Measurements from ENCODE around the gene LCN2.
"Not testable (repeated sequence)": the region's sequence is repeated elsewhere in the genome, so short reads cannot be mapped to it uniquely, and the experiment has no call there.

The LCN2 gene

DNA sequence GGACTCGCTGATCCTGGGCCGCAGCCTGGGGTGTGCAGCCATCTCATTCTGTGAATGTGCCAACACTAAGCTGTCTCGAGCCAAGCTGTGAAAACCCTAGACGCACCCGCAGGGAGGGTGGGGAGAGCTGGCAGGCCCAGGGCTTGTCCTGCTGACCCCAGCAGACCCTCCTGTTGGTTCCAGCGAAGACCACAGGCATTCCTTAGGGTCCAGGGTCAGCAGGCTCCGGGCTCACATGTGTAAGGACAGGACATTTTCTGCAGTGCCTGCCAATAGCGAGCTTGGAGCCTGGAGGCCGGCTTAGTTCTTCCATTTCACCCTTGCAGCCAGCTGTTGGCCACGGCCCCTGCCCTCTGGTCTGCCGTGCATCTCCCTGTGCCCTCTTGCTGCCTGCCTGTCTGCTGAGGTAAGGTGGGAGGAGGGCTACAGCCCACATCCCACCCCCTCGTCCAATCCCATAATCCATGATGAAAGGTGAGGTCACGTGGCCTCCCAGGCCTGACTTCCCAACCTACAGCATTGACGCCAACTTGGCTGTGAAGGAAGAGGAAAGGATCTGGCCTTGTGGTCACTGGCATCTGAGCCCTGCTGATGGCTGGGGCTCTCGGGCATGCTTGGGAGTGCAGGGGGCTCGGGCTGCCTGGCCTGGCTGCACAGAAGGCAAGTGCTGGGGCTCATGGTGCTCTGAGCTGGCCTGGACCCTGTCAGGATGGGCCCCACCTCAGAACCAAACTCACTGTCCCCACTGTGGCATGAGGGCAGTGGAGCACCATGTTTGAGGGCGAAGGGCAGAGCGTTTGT, 41.6 kb upstream of the LCN2 start:
- H3K4me1 ChIP-seq (ENCODE audit: insufficient read depth, low read length, poor library complexity, severe bottlenecking): no peaks in the 10 kb centered on the region

DNA sequence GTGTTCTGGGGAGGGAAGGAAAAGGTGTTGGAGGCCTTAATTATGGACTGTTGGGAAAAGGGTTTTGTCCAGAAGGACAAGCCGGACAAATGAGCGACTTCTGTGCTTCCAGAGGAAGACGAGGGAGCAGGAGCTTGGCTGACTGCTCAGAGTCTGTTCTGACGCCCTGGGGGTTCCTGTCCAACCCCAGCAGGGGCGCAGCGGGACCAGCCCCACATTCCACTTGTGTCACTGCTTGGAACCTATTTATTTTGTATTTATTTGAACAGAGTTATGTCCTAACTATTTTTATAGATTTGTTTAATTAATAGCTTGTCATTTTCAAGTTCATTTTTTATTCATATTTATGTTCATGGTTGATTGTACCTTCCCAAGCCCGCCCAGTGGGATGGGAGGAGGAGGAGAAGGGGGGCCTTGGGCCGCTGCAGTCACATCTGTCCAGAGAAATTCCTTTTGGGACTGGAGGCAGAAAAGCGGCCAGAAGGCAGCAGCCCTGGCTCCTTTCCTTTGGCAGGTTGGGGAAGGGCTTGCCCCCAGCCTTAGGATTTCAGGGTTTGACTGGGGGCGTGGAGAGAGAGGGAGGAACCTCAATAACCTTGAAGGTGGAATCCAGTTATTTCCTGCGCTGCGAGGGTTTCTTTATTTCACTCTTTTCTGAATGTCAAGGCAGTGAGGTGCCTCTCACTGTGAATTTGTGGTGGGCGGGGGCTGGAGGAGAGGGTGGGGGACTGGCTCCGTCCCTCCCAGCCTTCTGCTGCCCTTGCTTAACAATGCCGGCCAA, 40.8 kb upstream of the LCN2 start:
- Histone ChIP-seq H3K27me3 (ENCODE audit: insufficient read depth, low read length, poor library complexity, severe bottlenecking) (no peaks in the 10 kb centered on the region), H3K4me2 (ENCODE audit: low read depth, low read length, poor library complexity, severe bottlenecking) (no peak overlapping the region), H3K4me1 (ENCODE audit: insufficient read depth, low read length, poor library complexity, severe bottlenecking) (no peaks in the 10 kb centered on the region), H3F3A (ENCODE audit: low read depth) (no peaks in the 10 kb centered on the region), H4K20me1 (ENCODE audit: insufficient read depth, low read length, poor library complexity, severe bottlenecking) (no peaks in the 10 kb centered on the region), H3K4me3 (ENCODE audit: low read length, poor library complexity, severe bottlenecking) (no peak overlapping the region), H2AFZ (ENCODE audit: low read length) (no peak overlapping the region), H3K9me2 (replicated peaks; ENCODE audit: low read depth, low read length) (no peaks in the 10 kb centered on the region), H3K79me2 (ENCODE audit: insufficient read depth, low read length) (no peaks in the 10 kb centered on the region), H3K9me3 (ENCODE audit: insufficient read depth, low read depth, low read length) (no peaks in the 10 kb centered on the region), H3K9ac (ENCODE audit: low read depth, low read length, poor library complexity, severe bottlenecking) (no peak overlapping the region), H3K36me3 (ENCODE audit: insufficient read depth, low read length) (peaks cover 53% of the 10 kb centered on the region; the same call in 1 of the 2 replicates)
- TF ChIP-seq, protein P1, sequence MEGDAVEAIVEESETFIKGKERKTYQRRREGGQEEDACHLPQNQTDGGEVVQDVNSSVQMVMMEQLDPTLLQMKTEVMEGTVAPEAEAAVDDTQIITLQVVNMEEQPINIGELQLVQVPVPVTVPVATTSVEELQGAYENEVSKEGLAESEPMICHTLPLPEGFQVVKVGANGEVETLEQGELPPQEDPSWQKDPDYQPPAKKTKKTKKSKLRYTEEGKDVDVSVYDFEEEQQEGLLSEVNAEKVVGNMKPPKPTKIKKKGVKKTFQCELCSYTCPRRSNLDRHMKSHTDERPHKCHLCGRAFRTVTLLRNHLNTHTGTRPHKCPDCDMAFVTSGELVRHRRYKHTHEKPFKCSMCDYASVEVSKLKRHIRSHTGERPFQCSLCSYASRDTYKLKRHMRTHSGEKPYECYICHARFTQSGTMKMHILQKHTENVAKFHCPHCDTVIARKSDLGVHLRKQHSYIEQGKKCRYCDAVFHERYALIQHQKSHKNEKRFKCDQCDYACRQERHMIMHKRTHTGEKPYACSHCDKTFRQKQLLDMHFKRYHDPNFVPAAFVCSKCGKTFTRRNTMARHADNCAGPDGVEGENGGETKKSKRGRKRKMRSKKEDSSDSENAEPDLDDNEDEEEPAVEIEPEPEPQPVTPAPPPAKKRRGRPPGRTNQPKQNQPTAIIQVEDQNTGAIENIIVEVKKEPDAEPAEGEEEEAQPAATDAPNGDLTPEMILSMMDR (conservative IDR thresholded peaks at IDR 0.05; ENCODE audit: low read length): no peak

More for the DNA sequence above, 41.6 kb upstream of the LCN2 start:
- H3K9me3 ChIP-seq (ENCODE audit: insufficient read depth, low read depth, low read length): no peaks in the 10 kb centered on the region
- no peak overlapping the region for H3K4me2 ChIP-seq (ENCODE audit: low read depth, low read length, poor library complexity, severe bottlenecking)
- no peaks in the 10 kb centered on the region for H3K27me3 ChIP-seq (ENCODE audit: insufficient read depth, low read length, poor library complexity, severe bottlenecking)
- H3K9me2 ChIP-seq (replicated peaks; ENCODE audit: low read depth, low read length): no peaks in the 10 kb centered on the region
- no peak overlapping the region for H3K4me3 ChIP-seq (ENCODE audit: low read length, poor library complexity, severe bottlenecking)
- TF ChIP-seq, protein P1 (conservative IDR thresholded peaks at IDR 0.05; ENCODE audit: low read length): no peak
- TF ChIP-seq EZH2phosphoT487 (IDR thresholded peaks at IDR 0.05; ENCODE audit: borderline replicate concordance): no peak
- H3K36me3 ChIP-seq (ENCODE audit: insufficient read depth, low read length): peaks cover 60% of the 10 kb centered on the region; the same call in 1 of the 2 replicates
- no peak overlapping the region for H3K9ac ChIP-seq (ENCODE audit: low read depth, low read length, poor library complexity, severe bottlenecking)
- no peaks in the 10 kb centered on the region for H3F3A ChIP-seq (ENCODE audit: low read depth)
- H4K20me1 ChIP-seq (ENCODE audit: insufficient read depth, low read length, poor library complexity, severe bottlenecking): no peaks in the 10 kb centered on the region
- no peak overlapping the region for H2AFZ ChIP-seq (ENCODE audit: low read length)
- H3K79me2 ChIP-seq (ENCODE audit: insufficient read depth, low read length): no peaks in the 10 kb centered on the region

DNA sequence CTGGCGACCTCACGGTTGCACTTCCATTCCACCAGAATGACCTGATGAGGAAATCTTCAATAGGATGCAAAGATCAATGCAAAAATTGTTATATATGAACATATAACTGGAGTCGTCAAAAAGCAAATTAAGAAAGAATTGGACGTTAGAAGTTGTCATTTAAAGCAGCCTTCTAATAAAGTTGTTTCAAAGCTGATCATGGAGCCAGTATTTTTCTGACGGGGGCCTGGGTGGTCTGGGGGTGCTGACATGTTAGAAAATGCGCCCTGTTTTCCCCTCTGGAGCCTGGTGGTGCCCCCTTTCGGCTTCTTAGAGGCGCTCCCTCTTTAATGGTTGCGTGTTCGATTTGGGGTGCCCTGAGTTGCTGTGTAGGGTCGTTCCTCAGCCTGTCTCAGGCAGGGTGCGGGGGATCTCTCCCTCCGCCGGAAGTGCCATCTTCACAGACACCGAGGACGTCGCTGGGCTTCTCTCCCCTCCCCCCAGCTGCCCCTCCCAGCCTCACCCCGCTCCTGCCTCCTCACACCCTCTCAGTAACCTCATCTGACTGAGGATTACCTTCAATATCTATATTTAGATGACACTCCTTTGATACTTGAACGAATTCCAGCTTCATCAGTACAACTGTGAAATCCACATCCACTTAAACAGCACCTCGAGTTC, 40.1 kb upstream of the LCN2 start:
- H3K36me3 ChIP-seq (ENCODE audit: insufficient read depth, low read length): peaks cover 45% of the 10 kb centered on the region; the same call in 1 of the 2 replicates
- H3K79me2 ChIP-seq (ENCODE audit: insufficient read depth, low read length): no peaks in the 10 kb centered on the region
- no peak overlapping the region for H3K4me3 ChIP-seq (ENCODE audit: low read length, poor library complexity, severe bottlenecking)
- H3K4me1 ChIP-seq (ENCODE audit: insufficient read depth, low read length, poor library complexity, severe bottlenecking): no peaks in the 10 kb centered on the region
- H4K20me1 ChIP-seq (ENCODE audit: insufficient read depth, low read length, poor library complexity, severe bottlenecking): no peaks in the 10 kb centered on the region
- H3K27me3 ChIP-seq (ENCODE audit: insufficient read depth, low read length, poor library complexity, severe bottlenecking): no peaks in the 10 kb centered on the region
- no peak overlapping the region for H2AFZ ChIP-seq (ENCODE audit: low read length)
- H3K9me2 ChIP-seq (replicated peaks; ENCODE audit: low read depth, low read length): no peaks in the 10 kb centered on the region
- no peaks in the 10 kb centered on the region for H3F3A ChIP-seq (ENCODE audit: low read depth)
- no peak overlapping the region for H3K9ac ChIP-seq (ENCODE audit: low read depth, low read length, poor library complexity, severe bottlenecking)
- no peak for TF ChIP-seq EZH2phosphoT487 (IDR thresholded peaks at IDR 0.05; ENCODE audit: borderline replicate concordance)
- TF ChIP-seq, protein P1 (conservative IDR thresholded peaks at IDR 0.05; ENCODE audit: low read length): no peak
- H3K4me2 ChIP-seq (ENCODE audit: low read depth, low read length, poor library complexity, severe bottlenecking): no peak overlapping the region
- no peaks in the 10 kb centered on the region for H3K9me3 ChIP-seq (ENCODE audit: insufficient read depth, low read depth, low read length)

- H3K4me3 ChIP-seq (ENCODE audit: low read length, poor library complexity, severe bottlenecking); H3K4me1 ChIP-seq (ENCODE audit: insufficient read depth, low read length, poor library complexity, severe bottlenecking); H3K9me2 ChIP-seq (replicated peaks; ENCODE audit: low read depth, low read length); H3F3A ChIP-seq (ENCODE audit: low read depth); H2AFZ ChIP-seq (ENCODE audit: low read length); H4K20me1 ChIP-seq (ENCODE audit: insufficient read depth, low read length, poor library complexity, severe bottlenecking); H3K4me2 ChIP-seq (ENCODE audit: low read depth, low read length, poor library complexity, severe bottlenecking); H3K27me3 ChIP-seq (ENCODE audit: insufficient read depth, low read length, poor library complexity, severe bottlenecking); H3K79me2 ChIP-seq (ENCODE audit: insufficient read depth, low read length); H3K9me3 ChIP-seq (ENCODE audit: insufficient read depth, low read depth, low read length); H3K9ac ChIP-seq (ENCODE audit: low read depth, low read length, poor library complexity, severe bottlenecking): not testable (repeated sequence)
- H3K36me3 ChIP-seq (ENCODE audit: insufficient read depth, low read length): peaks cover 26% of the 10 kb centered on the region; the same call in 1 of the 2 replicates
Measured at GRCh38 chr9:128111726-128112125, 37.5 kb upstream of the LCN2 start.

Measured in Loucy (cell line).